GM21447 (cell line): ENCODE measurements around the gene LCN2.
"Not testable (repeated sequence)": the region's sequence is repeated elsewhere in the genome, so short reads cannot be mapped to it uniquely, and the experiment has no call there.

Source experiments
- ATAC-seq: cut with Tn5 transposase; IDR thresholded peaks from one replicate; pipeline ENCODE4 v1.9.1; 2021; ENCODE audit not compliant: unreplicated experiment

The LCN2 gene

GRCh38 chr9:128164307-128164885 is 15.1 kb downstream of the LCN2 start:
- ATAC-seq = no peak

- ATAC-seq = no peak
Observed at GRCh38 chr9:128166169-128166568, 16.9 kb downstream of the LCN2 start.

GRCh38 chr9:128167209-128167608 is 18.0 kb downstream of the LCN2 start:
- no peak for ATAC-seq

DNA sequence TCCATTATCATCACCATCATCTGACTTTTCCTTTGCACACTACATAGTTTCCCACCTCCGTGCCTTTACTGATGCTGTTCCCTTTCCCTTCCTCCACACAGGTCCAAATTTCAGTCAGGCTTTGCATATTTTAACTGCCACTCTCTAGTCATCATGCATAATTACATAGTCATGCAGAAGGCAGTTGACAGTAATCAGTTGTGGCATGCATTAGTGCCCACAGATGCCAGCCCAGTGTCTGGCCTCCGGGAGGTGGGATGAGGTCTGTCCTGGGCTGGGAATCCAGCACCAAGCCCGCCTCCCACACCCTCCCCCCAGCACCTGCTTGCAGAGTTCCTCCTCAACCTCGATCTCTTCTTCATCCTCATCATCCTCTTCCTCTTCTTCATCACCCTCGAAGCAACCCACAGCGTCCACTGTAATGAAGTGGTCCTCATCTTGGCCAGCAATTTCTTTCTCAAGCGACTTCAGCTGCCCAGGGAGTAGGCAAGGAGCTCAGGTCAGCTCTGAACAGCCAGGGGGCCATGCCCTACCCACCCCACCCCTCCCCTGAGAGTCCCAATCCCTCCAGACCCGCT is 19.6 kb downstream of the LCN2 start:
- ATAC-seq = no peak

DNA sequence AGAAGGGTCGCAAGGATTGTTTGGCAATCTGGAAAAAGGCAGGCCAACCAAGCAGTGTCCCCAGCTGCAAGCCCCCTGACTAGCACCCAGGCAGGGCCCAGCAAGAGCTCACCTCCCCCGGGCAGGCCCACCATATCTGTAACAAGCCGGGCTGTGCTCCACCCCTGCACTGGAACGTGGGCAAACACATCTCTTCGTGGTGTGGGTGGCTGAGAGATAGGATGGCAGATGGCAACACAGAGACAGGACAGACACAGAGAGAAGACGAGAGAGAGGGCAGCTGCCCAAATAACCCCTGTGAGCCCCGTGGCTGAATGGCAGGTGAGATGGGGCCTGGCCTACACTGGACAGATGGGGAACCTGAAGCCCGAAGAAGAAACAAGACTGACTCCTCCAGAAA is 20.2 kb downstream of the LCN2 start:
- ATAC-seq = no peak

GRCh38 chr9:128169925-128170324 is 20.7 kb downstream of the LCN2 start:
- ATAC-seq = no peak

- ATAC-seq = no peak
Observed at GRCh38 chr9:128174062-128174461, 24.8 kb downstream of the LCN2 start.

GRCh38 chr9:128175102-128175563 is 25.9 kb downstream of the LCN2 start:
- ATAC-seq = no peak

DNA sequence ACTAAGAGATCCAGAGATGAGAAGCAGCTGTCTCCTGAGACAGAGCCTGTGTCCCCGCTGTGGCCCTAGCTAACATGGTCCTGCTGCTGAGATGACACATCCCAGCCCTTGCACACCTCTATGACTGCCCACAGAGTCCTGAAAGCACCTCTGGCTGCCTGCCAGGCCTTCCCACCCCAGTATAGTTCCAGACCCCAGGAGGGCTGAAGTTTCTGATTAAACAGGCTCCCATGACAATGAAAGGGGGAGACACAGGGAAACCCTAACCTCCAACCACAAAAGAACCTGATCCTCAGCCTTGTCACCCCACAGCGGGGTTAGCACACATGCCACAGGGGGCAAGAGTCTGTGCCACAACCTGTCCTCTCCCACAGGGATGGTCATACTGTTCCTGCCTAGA is 26.5 kb downstream of the LCN2 start:
- no peak for ATAC-seq

DNA sequence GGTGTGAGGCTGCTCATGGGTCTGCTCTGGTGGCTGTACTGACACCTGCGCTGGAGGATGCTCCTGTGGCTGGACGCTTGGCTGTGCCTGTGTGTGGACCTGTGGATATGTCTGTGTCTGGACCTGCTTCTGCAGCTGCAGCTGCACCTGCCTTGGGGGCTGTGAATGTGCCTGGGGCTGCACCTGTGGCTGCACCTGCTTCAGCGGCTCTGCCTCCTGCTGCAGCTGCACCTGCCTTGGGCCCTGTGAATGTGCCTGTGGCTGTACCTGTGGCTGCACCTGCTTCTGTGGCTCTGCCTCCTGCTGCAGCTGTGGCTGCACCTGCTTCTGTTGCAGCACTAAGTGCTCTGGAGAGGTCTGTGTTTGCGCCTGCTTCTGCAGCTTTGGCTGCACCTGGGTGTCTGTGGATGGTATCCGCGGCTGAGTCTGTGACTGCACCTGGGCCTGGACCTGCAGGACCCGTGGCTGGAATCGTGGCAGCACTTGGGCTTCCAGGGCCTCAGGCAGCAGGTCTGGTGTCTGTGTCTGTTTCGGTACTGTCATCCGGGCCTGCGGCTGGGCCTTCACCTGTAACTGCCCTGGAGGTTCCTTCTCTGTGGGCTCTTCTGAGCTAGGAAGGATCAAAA is 29.7 kb downstream of the LCN2 start:
- no peak for ATAC-seq

GRCh38 chr9:128180001-128180400 is 30.7 kb downstream of the LCN2 start:
- no peak for ATAC-seq

DNA sequence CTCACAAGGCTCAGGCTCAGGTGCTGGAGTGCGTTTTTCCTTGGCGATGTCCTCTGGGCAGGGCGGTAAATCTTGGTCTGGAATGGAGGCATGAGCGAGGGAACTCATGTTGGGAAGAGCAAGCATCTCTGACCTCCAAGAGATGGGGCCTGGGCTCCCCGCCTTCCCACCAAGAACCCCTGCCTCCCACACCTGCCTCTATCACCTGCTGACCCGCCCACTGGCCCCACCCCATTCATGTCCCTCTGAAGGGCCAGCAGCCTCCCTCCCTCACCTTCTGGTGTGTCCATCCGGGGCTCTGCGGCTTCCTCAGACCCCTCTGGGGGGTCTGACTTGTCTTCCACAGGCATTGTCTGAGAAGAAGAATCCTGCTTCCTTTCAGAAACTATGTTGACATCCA is 31.2 kb downstream of the LCN2 start:
- no peak for ATAC-seq

DNA sequence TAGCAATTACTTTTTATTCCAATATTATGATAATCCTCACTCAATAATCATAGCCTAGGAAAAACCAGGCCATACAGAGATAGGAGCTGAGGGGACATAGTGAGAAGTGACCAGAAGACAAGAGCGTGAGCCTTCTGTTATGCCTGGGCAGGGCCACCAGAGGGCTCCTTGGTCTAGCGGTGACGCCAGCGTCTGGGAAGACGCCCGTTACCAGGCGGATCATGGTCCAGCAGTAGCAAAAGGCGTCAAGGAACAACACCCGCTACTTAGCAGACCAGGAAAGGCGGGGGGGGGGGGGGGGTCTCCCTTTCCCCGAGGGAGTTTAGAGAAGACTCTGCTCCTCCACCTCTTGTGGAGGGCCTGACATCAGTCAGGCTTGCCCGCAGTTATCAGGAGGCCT is 32.2 kb downstream of the LCN2 start:
- not testable (repeated sequence) for ATAC-seq

GRCh38 chr9:128182893-128183588 is 33.8 kb downstream of the LCN2 start:
- ATAC-seq = no peak

- ATAC-seq = no peak
Observed at GRCh38 chr9:128185979-128186965, 37.0 kb downstream of the LCN2 start.

DNA sequence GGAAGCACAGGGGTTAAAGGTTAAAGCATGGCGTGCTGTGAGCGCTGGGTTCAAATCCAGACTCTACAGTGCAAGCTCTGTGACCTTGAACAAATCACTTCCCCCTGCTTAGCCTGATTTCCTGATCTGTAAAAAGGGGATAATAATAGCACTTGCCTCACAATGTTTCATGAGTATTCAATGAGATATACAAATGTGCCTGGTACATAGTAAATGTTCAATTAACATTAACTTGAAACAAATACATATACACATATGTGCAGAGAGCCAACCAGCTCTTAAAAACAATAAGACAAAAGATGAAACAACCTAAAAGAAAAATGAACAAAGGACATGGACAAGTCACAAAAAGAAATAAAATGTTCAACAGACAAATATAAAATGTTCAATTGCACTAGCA is 38.1 kb downstream of the LCN2 start:
- ATAC-seq = no peak

DNA sequence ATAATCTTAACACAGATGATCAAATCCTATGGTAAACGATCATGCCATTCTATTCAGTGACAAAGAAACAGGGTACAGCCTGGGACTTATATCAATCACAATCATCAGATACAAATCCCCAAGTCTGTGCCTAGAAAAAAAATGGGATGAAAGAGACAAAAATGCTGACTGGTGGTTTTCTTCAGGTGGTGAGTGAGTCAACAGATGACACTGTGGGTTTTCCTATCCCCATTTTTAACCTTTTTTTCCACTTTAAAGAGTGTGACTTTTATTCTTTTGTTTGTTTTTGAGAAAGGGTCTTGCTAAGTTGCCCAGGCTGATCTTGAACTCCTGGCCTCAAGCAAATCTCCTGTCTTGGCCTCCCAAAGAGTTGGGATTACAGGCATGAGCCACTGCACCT is 39.0 kb downstream of the LCN2 start:
- no peak for ATAC-seq

GRCh38 chr9:128190013-128190412 is 40.8 kb downstream of the LCN2 start:
- ATAC-seq = no peak

GRCh38 chr9:128190516-128191405 is 41.5 kb downstream of the LCN2 start:
- ATAC-seq = peak; percentile 18
